IPS-15b (cell line): ENCODE results near the gene SOHLH1.
"Not testable (repeated sequence)": the region's sequence is repeated elsewhere in the genome, so short reads cannot be mapped to it uniquely, and the experiment has no call there.

ENCODE experiments used
- H3K27me3 ChIP-seq: one replicate; pipeline ENCODE4 v1.6.1; 2013; ENCODE audit warnings: low read length; ENCODE audit not compliant: control insufficient read depth, insufficient read depth
- H3K36me3 ChIP-seq: one replicate; pipeline ENCODE4 v1.6.1; 2013; ENCODE audit warnings: low read length; ENCODE audit not compliant: control insufficient read depth, insufficient read depth
- H3K4me1 ChIP-seq: one replicate; pipeline ENCODE4 v1.6.1; 2013; ENCODE audit warnings: mild to moderate bottlenecking, low read length; ENCODE audit not compliant: control insufficient read depth, insufficient read depth
- H3K4me3 ChIP-seq: one replicate; pipeline ENCODE4 v1.5.1; 2013; ENCODE audit warnings: low read depth, low read length
- H3K9ac ChIP-seq: one replicate; pipeline ENCODE4 v1.6.1; 2013; ENCODE audit warnings: low read depth, mild to moderate bottlenecking, low read length
- H3K9me3 ChIP-seq: one replicate; pipeline ENCODE4 v1.6.1; 2013; ENCODE audit warnings: mild to moderate bottlenecking, low read length; ENCODE audit not compliant: control insufficient read depth, insufficient read depth

SOHLH1 gene

DNA sequence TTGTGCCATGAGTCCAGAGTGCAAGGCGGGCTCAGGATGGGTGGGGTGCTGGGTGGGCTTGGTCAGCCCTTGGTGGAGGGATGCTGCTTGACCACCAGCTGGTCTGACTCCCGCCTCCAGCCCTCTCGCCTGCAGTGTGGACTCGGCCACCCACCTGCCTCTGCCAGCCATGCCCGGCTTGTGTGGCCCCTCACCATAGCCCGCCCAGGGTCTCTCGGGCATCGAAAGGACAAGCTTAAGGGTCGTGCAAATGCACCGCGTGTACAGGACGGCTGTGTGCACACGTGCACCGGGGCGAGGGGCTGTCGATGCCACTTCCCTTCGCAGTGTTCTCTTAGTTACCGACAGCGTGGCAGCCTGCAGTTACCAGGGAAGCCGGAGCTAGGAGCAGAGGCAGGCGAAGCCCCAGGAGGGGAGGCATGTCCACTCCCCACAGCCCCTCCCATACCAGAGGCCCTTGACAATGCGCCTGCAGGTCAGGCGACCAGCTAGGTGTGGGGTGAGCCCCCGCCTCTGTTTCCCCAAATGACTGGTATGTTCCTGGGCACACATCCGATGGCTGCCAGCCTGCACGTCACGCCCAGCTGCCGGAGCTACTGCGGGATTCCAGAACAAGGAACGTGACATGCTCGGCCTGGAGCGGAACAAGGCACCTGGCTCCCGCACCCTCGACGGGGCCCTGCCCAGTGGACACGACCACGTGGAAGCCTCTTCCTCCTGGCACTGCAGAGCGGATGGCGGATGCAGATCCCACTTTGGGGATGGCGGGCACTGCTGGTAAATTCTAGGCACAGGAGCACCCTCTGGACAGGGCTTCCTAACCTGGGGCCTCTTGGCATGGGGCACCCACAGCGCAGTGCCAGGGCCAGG, 28.3 kb downstream of the SOHLH1 start:
- Histone ChIP-seq H3K4me3 (no peak overlapping the region), H3K36me3 (no peaks in the 10 kb centered on the region), H3K9ac (no peak overlapping the region), H3K27me3 (no peaks in the 10 kb centered on the region), H3K9me3 (no peaks in the 10 kb centered on the region), H3K4me1 (no peaks in the 10 kb centered on the region)

DNA sequence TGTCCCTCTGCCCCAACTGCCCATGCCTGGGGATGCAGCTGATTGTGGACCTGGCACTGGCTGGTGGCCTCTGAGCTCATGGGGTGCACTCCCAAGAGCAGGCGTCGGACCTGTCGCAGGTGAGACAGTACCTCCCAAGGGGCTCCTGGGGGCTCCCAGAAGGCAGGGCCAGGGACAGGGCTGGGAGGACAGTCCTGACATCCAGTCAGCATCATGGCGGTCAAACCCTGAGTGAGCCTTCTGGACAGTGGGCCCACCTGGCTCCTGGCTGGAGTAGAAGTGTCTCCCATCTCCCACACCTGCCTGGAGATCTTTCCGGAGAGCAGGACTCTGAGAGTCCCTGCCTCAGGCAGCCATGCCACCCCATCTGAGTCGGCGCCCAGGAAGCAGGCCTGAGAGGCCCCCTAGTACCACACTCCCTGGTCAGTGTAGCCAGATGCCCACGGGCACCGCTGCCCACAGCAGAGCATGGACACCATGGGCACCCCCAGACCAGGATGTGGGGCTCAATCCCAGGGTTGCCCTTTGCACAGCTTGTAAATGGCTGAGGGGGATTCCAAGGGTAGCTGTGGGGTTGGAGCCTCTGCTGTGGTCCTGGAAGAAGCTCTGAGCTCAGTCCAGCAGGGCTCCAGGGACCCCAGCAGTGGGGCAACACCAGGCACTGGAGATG, 29.5 kb downstream of the SOHLH1 start:
- H3K9ac ChIP-seq, result no peak overlapping the region
- H3K27me3 ChIP-seq, result no peaks in the 10 kb centered on the region
- no peaks in the 10 kb centered on the region for H3K36me3 ChIP-seq
- no peak overlapping the region for H3K4me3 ChIP-seq
- H3K9me3 ChIP-seq, result no peaks in the 10 kb centered on the region
- H3K4me1 ChIP-seq, result no peaks in the 10 kb centered on the region

DNA sequence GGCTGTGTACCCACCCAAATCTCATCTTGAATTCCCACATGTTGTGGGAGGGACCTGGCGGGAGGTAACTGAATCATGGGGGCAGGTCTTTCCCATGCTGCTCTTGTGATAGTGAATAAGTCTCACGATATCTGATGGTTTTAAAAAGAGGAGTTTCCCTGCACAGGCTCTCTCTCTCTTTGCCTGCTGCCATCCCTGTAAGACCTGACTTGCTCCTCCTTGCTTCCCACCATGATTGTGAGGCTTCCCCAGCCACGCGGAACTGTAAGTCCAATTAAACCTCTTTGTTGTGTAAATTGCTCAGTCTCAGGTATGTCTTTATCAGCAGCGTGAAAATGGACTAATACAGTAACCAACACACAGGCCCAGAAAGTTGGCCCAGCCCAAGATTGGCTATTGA, 30.3 kb downstream of the SOHLH1 start:
- H3K4me3 ChIP-seq, H3K9me3 ChIP-seq, H3K4me1 ChIP-seq, H3K27me3 ChIP-seq, H3K36me3 ChIP-seq, H3K9ac ChIP-seq: not testable (repeated sequence)

DNA sequence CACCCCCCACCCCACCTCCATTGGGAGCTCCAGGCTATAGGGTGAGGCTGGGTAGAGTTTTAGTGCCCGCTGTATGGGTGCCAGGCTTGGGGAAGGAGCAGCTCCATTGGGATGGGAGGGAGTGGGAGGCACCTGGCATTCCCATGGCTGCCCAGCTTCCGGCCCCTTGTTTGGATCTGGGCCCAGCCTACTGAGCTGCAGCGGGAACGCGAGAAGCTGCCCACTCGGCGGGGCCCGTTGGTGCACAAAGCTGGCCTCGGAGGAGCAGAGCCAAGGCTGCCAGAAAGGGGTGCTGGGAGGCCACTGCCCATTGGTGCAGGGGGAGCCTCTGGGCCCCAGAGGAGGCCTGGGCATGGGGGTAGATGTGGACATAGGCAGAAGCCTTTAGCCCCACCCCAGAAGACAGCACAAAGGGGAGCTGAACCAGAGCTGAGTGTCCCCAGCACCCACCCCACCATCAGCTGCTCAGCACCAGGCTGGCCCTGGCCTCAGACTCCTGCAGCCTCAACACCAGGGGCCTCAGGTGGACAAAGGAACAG, 31.7 kb downstream of the SOHLH1 start:
- H3K27me3 ChIP-seq, result no peaks in the 10 kb centered on the region

DNA sequence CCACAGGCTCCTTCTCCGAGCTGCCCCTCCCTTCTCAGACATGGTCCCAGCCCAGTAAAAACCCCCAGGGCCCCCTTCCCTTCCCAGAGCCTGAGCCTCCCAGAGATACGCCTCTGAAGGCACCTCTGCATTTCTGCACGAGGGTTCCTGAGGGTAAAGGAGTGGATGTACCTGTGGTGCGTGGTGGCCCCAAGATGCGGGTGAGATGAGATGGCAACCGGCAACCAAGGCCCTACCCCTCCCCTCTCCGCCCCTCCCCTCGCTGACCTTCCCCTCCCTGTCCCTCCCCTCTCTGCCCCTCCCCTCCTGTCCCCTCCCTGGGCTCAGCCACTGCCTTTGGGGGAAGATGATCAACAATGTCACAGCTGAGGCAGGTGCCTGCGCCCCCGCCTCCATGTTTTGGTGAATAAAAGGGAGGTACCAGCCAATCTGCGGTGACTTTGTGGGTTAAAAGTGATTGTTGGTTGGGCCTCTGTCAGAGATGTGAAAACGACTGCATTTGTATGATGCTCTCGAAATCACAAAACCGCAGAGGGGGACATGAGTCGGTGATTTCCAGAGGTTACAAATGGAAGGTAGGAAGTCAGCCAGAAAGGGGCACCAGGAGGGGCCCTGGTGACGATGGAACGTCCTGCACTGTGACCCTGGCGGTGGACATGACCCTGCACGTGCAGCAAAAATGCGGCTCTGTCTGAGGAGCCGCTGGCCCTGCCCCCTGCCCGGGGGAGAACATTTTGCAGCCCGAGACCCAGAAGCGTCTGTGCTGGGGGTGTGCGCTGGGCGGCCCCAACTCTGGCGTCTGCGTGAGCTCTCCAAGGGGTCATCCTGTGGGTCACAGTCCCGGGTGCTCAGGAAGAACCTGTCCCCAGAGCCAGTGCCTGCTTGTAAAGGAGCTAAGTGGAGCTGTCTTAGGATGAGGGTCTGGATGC, 32.5 kb downstream of the SOHLH1 start:
- Histone ChIP-seq H3K4me3 (no peak overlapping the region), H3K36me3 (no peaks in the 10 kb centered on the region), H3K27me3 (no peaks in the 10 kb centered on the region), H3K9ac (no peak overlapping the region), H3K4me1 (no peaks in the 10 kb centered on the region), H3K9me3 (no peaks in the 10 kb centered on the region)

More for the DNA sequence above, 31.7 kb downstream of the SOHLH1 start:
- H3K36me3 ChIP-seq, result no peaks in the 10 kb centered on the region
- no peak overlapping the region for H3K9ac ChIP-seq
- no peaks in the 10 kb centered on the region for H3K9me3 ChIP-seq
- H3K4me3 ChIP-seq, result no peak overlapping the region
- no peaks in the 10 kb centered on the region for H3K4me1 ChIP-seq

DNA sequence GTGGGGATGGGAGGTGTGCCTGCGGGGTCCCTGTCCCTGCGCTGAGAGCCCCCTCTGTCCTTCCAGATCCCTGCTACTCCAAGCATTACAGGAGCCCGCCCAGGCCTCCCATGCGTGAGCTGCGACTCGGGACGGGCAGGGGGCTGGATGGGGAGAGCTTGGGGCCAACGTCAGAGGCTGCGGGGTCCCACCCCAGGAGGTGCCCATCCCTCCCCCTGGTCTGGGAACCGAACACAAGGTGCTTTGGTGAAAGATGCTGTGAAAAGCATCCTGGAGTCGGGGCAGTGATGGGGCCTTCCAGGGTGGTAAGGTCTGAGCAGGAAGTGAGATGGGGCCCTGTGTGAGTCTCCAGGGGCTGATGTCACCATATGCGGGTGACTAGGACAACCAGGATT, 33.5 kb downstream of the SOHLH1 start:
- Histone ChIP-seq H3K4me1 (no peaks in the 10 kb centered on the region), H3K27me3 (no peaks in the 10 kb centered on the region), H3K36me3 (no peaks in the 10 kb centered on the region), H3K9me3 (no peaks in the 10 kb centered on the region), H3K4me3 (no peak overlapping the region), H3K9ac (no peak overlapping the region)

DNA sequence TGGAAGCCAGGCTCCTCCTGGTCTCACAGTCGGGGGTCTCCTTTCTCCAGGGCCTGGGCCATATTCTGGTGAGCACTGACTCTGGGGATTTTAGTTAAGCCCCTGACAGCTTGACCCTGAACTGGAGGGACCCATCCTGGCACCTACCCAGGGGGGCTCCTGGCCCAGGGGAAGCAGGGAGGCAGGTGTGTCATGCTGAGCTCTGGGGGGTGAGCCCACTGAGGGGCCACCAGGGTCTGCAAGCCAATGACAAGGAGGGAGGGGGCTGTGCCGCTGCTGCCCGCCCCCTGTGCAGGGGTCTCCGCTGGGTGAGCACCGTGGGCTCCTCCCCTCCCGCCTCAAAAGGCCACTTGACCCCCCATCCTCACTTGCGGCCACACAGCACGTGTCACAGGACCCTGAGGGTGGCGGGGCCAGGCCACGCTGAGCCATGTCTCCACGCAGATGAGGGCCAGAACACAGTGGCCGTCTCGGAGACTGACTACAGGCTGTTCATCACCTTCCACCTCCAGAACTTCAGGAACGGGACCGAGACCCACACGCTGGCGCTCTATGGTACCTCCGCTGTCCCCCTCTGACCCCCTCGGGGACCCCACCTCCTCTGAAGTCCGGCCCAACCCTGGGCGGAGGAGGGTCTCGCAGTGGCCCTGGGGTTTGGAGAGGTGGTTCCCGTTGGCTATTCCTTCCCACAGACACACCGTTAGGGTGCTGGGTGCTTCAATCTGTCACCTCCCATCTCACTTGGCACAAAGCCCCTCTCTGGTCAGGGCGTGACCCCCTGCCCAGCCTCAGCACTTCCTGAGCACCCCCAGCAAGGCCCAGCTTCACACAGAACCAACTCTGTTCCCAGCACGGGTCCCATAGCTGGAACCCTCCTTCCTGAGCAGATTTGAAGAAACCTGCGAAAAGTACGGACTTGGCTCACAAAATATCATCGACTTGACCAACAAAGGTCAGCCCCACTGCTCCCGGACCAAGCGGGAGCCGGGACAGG, 34.2 kb downstream of the SOHLH1 start:
- Histone ChIP-seq H3K4me1 (no peaks in the 10 kb centered on the region), H3K9ac (no peak overlapping the region), H3K36me3 (no peaks in the 10 kb centered on the region), H3K9me3 (no peaks in the 10 kb centered on the region), H3K4me3 (no peak overlapping the region), H3K27me3 (no peaks in the 10 kb centered on the region)

DNA sequence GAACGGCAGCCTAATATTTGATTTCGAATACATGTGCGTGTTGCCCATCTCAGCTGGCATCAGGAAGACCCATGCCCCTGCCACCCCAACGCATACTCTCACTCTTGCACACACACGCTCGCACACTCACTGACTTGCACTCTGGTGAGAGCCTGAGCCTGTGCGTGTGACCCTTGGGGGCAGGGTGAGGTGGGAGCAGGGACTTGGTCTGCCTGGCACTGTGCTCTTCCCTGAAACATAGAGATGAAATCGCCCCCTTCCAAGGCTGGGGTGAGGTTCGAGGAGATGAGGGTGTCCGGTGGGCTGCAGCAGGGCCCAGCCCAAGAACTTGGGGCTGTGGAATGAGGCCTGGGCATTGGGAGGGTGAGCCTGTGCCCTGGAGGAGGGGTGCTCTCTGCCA, 35.0 kb downstream of the SOHLH1 start:
- no peaks in the 10 kb centered on the region for H3K4me1 ChIP-seq
- H3K36me3 ChIP-seq, result no peaks in the 10 kb centered on the region
- H3K9ac ChIP-seq, result no peak overlapping the region
- no peak overlapping the region for H3K4me3 ChIP-seq
- no peaks in the 10 kb centered on the region for H3K27me3 ChIP-seq
- H3K9me3 ChIP-seq, result no peaks in the 10 kb centered on the region

DNA sequence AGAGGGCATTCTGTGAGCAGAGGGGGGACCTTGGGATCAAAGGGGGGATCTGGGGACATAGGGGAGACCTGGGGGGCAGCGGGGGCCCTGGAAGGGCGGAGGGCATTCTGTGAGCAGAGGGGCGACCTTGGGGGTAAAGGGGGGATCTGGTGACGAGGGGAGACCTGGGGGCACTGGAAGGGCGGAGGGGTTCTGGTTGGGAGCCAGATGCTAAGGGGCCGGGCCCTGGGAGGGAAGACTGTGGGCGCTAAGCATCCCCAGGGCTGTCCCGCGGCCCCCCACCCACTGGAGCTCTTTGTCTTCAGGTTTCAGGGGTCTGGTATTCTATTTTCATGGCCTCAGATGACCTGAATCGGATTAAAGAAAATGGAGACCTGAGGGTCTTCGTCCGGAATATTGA, 35.4 kb downstream of the SOHLH1 start:
- H3K36me3 ChIP-seq, result no peaks in the 10 kb centered on the region
- no peaks in the 10 kb centered on the region for H3K9me3 ChIP-seq
- no peak overlapping the region for H3K9ac ChIP-seq
- H3K27me3 ChIP-seq, result no peaks in the 10 kb centered on the region
- H3K4me1 ChIP-seq, result no peaks in the 10 kb centered on the region
- no peak overlapping the region for H3K4me3 ChIP-seq

DNA sequence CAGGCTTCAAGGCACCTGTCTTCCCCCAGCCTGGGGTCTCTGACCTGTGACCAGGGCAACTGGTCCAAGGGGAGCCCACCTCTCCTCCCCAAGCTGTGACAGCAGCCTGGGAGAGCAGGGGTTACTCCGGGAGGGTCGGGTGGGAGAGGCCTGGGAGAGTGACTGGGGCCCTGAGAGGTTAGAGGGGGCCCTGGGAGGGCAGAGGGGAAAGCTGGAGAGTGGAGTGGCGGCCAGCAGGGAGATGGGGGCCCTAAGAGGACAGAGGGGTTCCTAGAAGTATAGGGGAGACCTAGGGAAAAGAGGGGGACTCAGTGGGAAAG, 35.9 kb downstream of the SOHLH1 start:
- Histone ChIP-seq H3K4me1 (no peaks in the 10 kb centered on the region), H3K27me3 (no peaks in the 10 kb centered on the region), H3K9me3 (no peaks in the 10 kb centered on the region), H3K4me3 (no peak overlapping the region), H3K9ac (no peak overlapping the region), H3K36me3 (no peaks in the 10 kb centered on the region)
